MCF 10A (cell line): ENCODE measurements around the gene WWC1. TPM values are rescaled to one million over a fixed set of nuclear protein-coding genes. Genes with fewer than 3 reads are reported as not detected.

Experiments used
- BruUV-seq: library from RNA; stranded (reverse); fragments of 400-500 nt; replicated peaks from 2 replicates; lab custom pipeline; 2021; lab: Mats Ljungman, UMichigan
- CTCF ChIA-PET: fragments of 300-600 bp; sonication (Branson Sonifier 250); formaldehyde crosslinking; extraction: SDS; loops from one replicate; lab custom pipeline; 2021; ENCODE audit warnings: antibody characterized with exemption, inconsistent platforms; lab: Yijun Ruan, JAX
- POLR2A ChIA-PET: fragments of 300-600, 350-650 bp; sonication (Branson Sonifier 250); formaldehyde crosslinking; extraction: SDS; loops from one replicate; lab custom pipeline; 2020; ENCODE audit warnings: antibody characterized with exemption, inconsistent platforms; lab: Yijun Ruan, JAX
- DNase-seq: peaks from one replicate; pipeline ENCODE4 v3.0.0-alpha.2; 2018; ENCODE audit not compliant: unreplicated experiment
- H3K27ac Mint-ChIP-seq: one replicate; pipeline ENCODE4 v1.8.0; 2022; ENCODE audit warnings: mild to moderate bottlenecking, low read depth, mixed read lengths; ENCODE audit not compliant: unreplicated experiment
- H3K27me3 Mint-ChIP-seq: one replicate; pipeline ENCODE4 v1.8.0; 2022; ENCODE audit warnings: mixed read lengths; ENCODE audit not compliant: insufficient read depth, unreplicated experiment
- H3K36me3 Mint-ChIP-seq: one replicate; pipeline ENCODE4 v1.8.0; 2022; ENCODE audit warnings: mild to moderate bottlenecking, moderate library complexity, mixed read lengths; ENCODE audit not compliant: insufficient read depth, unreplicated experiment
- H3K4me1 Mint-ChIP-seq: one replicate; pipeline ENCODE4 v1.8.0; 2022; ENCODE audit warnings: mixed read lengths; ENCODE audit not compliant: insufficient read depth, unreplicated experiment
- H3K4me3 Mint-ChIP-seq: one replicate; pipeline ENCODE4 v1.8.0; 2022; ENCODE audit warnings: mild to moderate bottlenecking, moderate library complexity, mixed read lengths; ENCODE audit not compliant: unreplicated experiment
- H3K9me3 Mint-ChIP-seq: one replicate; pipeline ENCODE4 v1.8.0; 2022; ENCODE audit warnings: mixed read lengths; ENCODE audit not compliant: unreplicated experiment
- intact Hi-C: fragments of 100-400 bp; cut with micrococcal nuclease; formaldehyde crosslinking; loops from 2 replicates; pipeline ENCODE4 v1.14.1; 2022
- total RNA-seq: library from RNA; stranded (reverse); gene quantifications from 2 replicates; pipeline ENCODE4 v1.2.3, GENCODE V29; 2022
- TF ChIP-seq, protein P1 (sequence below): fragments of 200-600 bp; IDR thresholded peaks from one replicate; pipeline ENCODE4 v1.8.0; 2022; ENCODE audit warnings: antibody characterized with exemption, mild to moderate bottlenecking; ENCODE audit not compliant: unreplicated experiment

WWC1 gene
- total RNA-seq, 1 experiment from 2014 or later, result 47.0 TPM

DNA sequence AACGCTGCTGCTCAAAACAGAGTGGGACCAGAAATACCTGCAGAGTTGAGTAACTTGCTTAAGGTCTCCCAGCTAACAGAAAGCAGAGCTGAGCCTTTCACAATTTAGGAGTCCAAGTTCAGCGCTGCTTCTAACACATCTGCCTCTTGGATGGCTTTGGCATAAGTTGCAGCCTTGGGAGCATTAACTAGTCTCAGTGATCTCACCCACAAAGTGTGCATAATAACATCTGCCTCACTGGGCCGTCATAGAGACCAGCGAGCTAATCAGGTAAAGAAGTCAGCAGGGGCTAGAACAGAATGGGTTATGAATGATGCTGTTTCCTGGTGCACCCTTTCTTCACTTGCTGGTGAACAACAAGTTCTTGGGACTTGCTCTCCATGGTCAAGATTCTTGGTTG, 36.5 kb downstream of the WWC1 start:
- Mint-ChIP-seq H3K4me1 (peaks cover 29% of the 10 kb centered on the region), H3K27ac (no peak overlapping the region), H3K4me3 (no peak overlapping the region), H3K27me3 (no peaks in the 10 kb centered on the region), H3K36me3 (peaks cover 11% of the 10 kb centered on the region), H3K9me3 (no peaks in the 10 kb centered on the region)
- no TSS peak for BruUV-seq
- TF ChIP-seq, protein P1, sequence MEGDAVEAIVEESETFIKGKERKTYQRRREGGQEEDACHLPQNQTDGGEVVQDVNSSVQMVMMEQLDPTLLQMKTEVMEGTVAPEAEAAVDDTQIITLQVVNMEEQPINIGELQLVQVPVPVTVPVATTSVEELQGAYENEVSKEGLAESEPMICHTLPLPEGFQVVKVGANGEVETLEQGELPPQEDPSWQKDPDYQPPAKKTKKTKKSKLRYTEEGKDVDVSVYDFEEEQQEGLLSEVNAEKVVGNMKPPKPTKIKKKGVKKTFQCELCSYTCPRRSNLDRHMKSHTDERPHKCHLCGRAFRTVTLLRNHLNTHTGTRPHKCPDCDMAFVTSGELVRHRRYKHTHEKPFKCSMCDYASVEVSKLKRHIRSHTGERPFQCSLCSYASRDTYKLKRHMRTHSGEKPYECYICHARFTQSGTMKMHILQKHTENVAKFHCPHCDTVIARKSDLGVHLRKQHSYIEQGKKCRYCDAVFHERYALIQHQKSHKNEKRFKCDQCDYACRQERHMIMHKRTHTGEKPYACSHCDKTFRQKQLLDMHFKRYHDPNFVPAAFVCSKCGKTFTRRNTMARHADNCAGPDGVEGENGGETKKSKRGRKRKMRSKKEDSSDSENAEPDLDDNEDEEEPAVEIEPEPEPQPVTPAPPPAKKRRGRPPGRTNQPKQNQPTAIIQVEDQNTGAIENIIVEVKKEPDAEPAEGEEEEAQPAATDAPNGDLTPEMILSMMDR, result no peak
- ChIA-PET POLR2A (interaction anchor here (1.6 to 2.0 kb wide), 2 partner anchors 10 to 36 kb away, joined by 5 to 7 read pairs; no protein-coding TSS in a partner anchor), CTCF (interaction anchor here (0.8 to 4.1 kb wide), 7 partner anchors 10 to 38 kb away, joined by 3 to 22 read pairs (median 5); partner anchors contain the start of gene WWC1)
- intact Hi-C loops, result loop anchor here (5.0 kb wide), 1 partner anchor 36 kb away; the partner anchor contains the start of gene WWC1
- no peak for DNase-seq

DNA sequence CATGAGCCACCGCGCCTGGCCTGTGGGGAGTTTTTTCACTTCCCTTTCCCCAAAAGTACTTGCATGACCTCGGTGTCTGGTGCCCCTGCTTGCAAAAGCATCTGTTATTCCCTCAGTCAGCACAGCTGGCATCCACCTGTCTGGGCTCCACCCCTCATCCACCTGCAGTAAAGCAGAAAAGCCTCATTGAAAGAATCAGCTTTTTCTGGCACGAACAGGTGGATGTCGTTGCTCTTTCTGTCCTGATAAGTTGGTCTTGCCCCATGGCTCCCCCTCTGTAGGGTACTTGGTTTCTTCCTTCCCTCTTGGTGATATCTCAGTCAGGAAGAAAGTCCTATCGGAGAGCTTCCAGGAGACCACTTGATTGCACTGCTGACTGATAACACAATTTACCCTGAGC, 37.4 kb downstream of the WWC1 start:
- intact Hi-C loops, result loop anchor here (5.0 kb wide), 1 partner anchor 37 kb away; the partner anchor contains the start of gene WWC1
- DNase-seq, result no peak
- no peaks in the 10 kb centered on the region for H3K9me3 Mint-ChIP-seq
- H3K27ac Mint-ChIP-seq, result no peak overlapping the region
- H3K36me3 Mint-ChIP-seq, result peaks cover 4% of the 10 kb centered on the region
- H3K4me3 Mint-ChIP-seq, result no peak overlapping the region
- no TSS peak for BruUV-seq
- TF ChIP-seq, protein P1, result no peak
- ChIA-PET POLR2A (no interaction called here), CTCF (interaction anchor here (0.7 to 1.8 kb wide), 4 partner anchors 11 to 51 kb away, joined by 3 read pairs; no protein-coding TSS in a partner anchor)
- H3K4me1 Mint-ChIP-seq, result peaks cover 29% of the 10 kb centered on the region
- no peaks in the 10 kb centered on the region for H3K27me3 Mint-ChIP-seq

DNA sequence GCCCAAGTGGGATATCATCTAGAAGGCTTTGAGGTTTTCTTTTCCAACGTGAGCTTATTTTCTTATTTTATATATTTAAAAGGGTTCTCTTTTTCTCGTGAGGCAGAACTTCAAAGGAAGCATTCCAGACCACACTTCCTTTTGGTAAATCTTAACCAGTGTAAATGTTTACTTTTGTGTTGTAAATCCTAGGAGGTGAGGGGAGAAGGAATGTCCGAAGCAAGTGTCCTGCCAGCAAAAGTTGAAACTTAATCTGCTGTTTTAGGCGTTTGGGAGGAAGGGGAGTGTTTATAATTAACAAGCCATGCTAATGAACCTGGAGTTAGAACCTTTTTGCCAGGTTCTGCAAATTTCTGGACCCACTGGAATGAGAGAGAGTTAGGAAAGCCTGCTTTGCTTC, 37.9 kb downstream of the WWC1 start:
- CTCF ChIA-PET, result interaction anchor here (1.0 to 2.7 kb wide), 5 partner anchors 18 to 93 kb away, joined by 3 to 9 read pairs (median 3); partner anchors contain the start of gene WWC1
- TF ChIP-seq, protein P1, result no peak

DNA sequence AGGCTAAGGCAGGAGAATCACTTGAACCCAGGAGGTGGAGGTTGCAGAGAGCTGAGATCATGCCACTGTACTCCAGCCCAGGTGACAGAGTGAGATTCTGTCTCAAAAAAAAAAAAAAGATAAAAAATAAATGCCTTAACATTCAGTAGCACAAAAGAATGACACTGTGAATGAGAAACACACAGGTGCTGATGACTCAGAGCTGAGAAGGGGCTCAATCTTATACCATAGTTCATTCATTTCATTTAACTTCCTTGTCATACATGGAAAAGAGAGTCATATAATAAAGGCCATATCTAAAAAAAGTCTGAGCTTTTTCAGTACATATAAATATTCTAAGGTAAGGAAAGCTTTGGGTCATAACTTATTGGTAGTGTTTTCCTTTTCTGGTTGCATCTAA, 40.6 kb downstream of the WWC1 start:
- BruUV-seq, result no TSS peak
- ChIA-PET CTCF (interaction anchor here (0.7 to 2.7 kb wide), 4 partner anchors 26 to 41 kb away, joined by 4 to 10 read pairs (median 6); partner anchors contain the start of gene WWC1), POLR2A (no interaction called here)

More for the DNA sequence above, 37.9 kb downstream of the WWC1 start:
- Mint-ChIP-seq H3K4me3 (no peak overlapping the region), H3K27ac (no peak overlapping the region), H3K4me1 (peaks cover 27% of the 10 kb centered on the region), H3K27me3 (no peaks in the 10 kb centered on the region), H3K9me3 (no peaks in the 10 kb centered on the region), H3K36me3 (peaks cover 4% of the 10 kb centered on the region)
- intact Hi-C loops, result loop anchor here (5.0 kb wide), 1 partner anchor 37 kb away; the partner anchor contains the start of gene WWC1
- POLR2A ChIA-PET, result interaction anchor here (0.7 kb wide), 1 partner anchor 11 kb away, joined by 3 read pairs; no protein-coding TSS in a partner anchor
- no TSS peak for BruUV-seq
- DNase-seq, result no peak

More for the DNA sequence above, 40.6 kb downstream of the WWC1 start:
- Mint-ChIP-seq H3K4me1 (peaks cover 5% of the 10 kb centered on the region), H3K4me3 (no peak overlapping the region), H3K36me3 (peaks cover 4% of the 10 kb centered on the region), H3K27me3 (no peaks in the 10 kb centered on the region), H3K9me3 (no peaks in the 10 kb centered on the region), H3K27ac (no peak overlapping the region)
- no peak for DNase-seq
- intact Hi-C loops, result no loop called here
- TF ChIP-seq, protein P1, result no peak
